Activated naive CD8-positive, alpha-beta T cell (primary cell): ENCODE results near the gene ANKRD44.
"Not testable (repeated sequence)": the region's sequence is repeated elsewhere in the genome, so short reads cannot be mapped to it uniquely, and the experiment has no call there.

ENCODE experiments used
- H3K27ac Mint-ChIP-seq: one replicate; pipeline ENCODE4 v1.8.0; 2021; ENCODE audit warnings: mixed read lengths
- H3K27me3 Mint-ChIP-seq: one replicate; pipeline ENCODE4 v1.8.0; 2021; ENCODE audit warnings: mixed read lengths
- H3K36me3 Mint-ChIP-seq: one replicate; pipeline ENCODE4 v1.8.0; 2021; ENCODE audit warnings: mixed read lengths
- H3K4me1 Mint-ChIP-seq: one replicate; pipeline ENCODE4 v1.8.0; 2021; ENCODE audit warnings: low read depth, mixed read lengths
- H3K4me3 Mint-ChIP-seq: one replicate; pipeline ENCODE4 v1.8.0; 2021; ENCODE audit warnings: mild to moderate bottlenecking, mixed read lengths
- H3K9me3 Mint-ChIP-seq: one replicate; pipeline ENCODE4 v1.8.0; 2021; ENCODE audit warnings: low read depth, mixed read lengths

Gene ANKRD44

DNA sequence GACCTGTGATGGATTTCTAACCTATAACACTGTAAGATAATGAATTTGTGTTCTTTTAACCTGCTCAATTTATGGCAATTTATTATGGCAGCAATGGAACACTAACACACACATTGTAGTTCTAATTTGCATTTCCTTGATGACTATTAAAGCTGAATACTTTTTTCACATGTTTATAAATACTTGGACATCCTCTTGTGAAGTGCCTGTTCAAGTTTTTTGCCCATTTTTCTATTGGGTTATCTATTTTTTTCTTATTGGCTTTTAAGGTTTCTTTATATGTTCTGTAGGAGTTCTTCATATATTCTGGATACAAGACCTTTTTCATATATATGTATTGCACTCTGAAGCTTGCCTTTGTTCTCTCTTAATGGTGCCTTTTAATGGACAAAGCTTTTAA is 255.5 kb downstream of the ANKRD44 start:
- Mint-ChIP-seq H3K36me3 (peaks cover 46% of the 10 kb centered on the region), H3K27ac (peak overlapping the region; percentile 64), H3K4me3 (no peak overlapping the region)

DNA sequence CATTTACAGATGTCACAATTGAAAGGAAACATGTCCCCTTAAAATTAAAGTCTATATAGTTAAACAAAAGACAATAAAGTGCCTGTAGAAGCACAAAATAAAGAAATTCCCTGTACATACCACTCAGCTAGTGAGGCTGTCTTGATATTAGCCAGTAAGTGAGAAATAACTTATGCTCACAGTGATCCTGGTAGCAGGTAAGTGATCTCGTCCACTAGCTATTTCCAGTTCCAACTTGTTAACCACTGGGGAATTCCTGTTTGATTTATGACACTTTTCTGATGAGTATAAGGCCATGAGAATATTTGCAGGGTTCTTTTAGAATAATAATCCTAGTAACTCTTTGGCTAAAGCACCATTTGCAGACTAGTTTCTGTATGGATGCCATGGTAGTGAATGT is 256.1 kb downstream of the ANKRD44 start:
- Mint-ChIP-seq H3K4me3 (no peak overlapping the region), H3K27me3 (no peaks in the 10 kb centered on the region), H3K27ac (peak overlapping the region; percentile 64), H3K9me3 (peaks cover 13% of the 10 kb centered on the region), H3K36me3 (peaks cover 49% of the 10 kb centered on the region), H3K4me1 (peaks cover 17% of the 10 kb centered on the region)

More for the DNA sequence above, 255.5 kb downstream of the ANKRD44 start:
- Mint-ChIP-seq H3K9me3 (peaks cover 13% of the 10 kb centered on the region), H3K27me3 (no peaks in the 10 kb centered on the region), H3K4me1 (peaks cover 16% of the 10 kb centered on the region)

DNA sequence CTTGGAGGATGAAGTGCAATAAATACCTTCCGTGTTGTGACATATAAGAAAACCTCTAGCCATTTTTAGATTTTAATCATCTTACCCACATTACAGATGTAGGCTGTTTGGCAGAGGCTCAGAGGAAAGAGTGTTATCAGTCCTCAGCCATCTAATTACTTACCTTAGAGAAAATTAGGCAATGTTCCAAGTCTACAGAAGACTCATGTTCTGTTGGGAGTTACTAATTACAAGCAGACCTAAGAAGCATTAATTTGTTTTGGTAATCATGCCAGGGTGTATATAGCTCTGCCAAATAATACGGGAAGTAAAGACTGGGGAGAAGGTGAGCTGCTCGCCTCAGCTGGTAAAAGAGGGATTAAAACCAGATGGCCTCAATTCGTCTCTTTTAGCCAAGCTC is 258.2 kb downstream of the ANKRD44 start:
- Mint-ChIP-seq H3K9me3 (peaks cover 13% of the 10 kb centered on the region), H3K27ac (peak overlapping the region; percentile 78), H3K27me3 (no peaks in the 10 kb centered on the region), H3K4me3 (no peak overlapping the region), H3K36me3 (peaks cover 51% of the 10 kb centered on the region), H3K4me1 (peaks cover 17% of the 10 kb centered on the region)

DNA sequence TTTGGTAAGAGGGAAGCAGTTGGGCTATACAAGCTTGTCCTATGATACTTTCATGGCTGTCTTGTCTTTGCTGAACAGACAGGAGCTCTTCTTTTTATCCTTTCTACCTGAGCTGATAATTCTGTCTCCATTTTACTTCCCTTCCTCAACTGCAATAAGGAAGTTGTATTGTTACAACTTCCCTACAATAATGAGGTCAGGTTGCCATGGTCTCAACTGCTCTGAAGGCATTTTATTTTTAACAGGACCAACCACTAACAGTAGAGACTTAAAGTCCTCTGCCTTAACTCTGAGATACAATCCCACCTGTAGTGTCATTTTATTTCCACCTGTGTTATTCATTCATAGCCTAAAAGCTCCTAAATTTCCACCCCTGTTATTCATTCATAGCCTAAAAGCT is 265.5 kb downstream of the ANKRD44 start:
- H3K27ac Mint-ChIP-seq: peak overlapping the region; percentile 82
- no peaks in the 10 kb centered on the region for H3K9me3 Mint-ChIP-seq
- H3K4me3 Mint-ChIP-seq: no peak overlapping the region
- H3K27me3 Mint-ChIP-seq: no peaks in the 10 kb centered on the region
- peaks cover 13% of the 10 kb centered on the region for H3K4me1 Mint-ChIP-seq
- H3K36me3 Mint-ChIP-seq: peaks cover 25% of the 10 kb centered on the region

DNA sequence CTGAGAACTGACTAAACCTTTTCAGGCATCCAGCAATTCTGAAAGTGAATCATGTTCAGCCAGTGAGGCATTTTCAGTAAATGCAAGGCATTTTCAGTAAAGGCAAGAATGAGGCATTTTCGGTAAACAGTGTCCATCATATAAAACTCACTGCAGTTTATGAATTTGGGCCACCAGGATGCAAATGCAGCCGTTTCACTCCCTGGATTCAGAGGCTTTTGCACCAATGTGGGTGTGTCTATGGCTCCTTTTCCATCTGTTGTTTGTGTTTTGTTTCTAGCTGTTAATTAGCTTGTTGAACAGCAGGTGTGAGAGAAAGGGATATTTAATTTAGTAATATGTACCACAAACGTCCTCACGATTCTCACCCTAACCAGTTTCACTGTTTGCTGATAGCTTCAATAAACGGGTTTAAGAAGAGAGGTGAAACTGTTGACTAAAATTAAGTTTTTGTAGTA is 267.8 kb downstream of the ANKRD44 start:
- peaks cover 15% of the 10 kb centered on the region for H3K36me3 Mint-ChIP-seq
- peak overlapping the region; percentile 84 for H3K27ac Mint-ChIP-seq

DNA sequence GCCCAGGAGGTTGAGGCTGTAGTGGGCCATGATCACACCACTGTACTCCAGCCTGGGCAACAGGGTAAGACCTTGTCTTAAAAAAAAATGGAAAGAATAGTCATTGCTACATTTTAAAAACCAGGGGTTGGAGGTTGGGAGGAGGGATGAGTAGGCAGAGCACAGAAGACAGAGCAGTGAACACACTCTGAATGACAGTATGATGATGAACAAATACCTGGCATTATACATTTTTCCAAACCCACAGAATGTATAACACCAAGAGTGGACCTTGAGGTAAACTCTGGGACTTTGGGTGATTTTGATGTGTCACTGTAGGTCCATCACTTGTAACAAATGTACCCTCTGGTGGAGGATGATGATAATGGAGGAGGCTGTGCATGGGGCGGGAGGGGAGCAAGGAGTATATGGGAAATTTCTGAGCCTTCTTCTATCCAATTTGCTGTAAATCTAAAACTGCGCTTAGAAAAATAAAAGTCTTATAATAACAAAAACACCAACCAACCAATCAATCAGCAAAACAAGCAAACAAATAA is 272.6 kb downstream of the ANKRD44 start:
- Mint-ChIP-seq H3K4me1 (peaks cover 59% of the 10 kb centered on the region), H3K27ac (peak overlapping the region; percentile 73)

More for the DNA sequence above, 267.8 kb downstream of the ANKRD44 start:
- peaks cover 26% of the 10 kb centered on the region for H3K4me1 Mint-ChIP-seq
- H3K9me3 Mint-ChIP-seq: no peaks in the 10 kb centered on the region
- H3K27me3 Mint-ChIP-seq: no peaks in the 10 kb centered on the region
- H3K4me3 Mint-ChIP-seq: no peak overlapping the region

DNA sequence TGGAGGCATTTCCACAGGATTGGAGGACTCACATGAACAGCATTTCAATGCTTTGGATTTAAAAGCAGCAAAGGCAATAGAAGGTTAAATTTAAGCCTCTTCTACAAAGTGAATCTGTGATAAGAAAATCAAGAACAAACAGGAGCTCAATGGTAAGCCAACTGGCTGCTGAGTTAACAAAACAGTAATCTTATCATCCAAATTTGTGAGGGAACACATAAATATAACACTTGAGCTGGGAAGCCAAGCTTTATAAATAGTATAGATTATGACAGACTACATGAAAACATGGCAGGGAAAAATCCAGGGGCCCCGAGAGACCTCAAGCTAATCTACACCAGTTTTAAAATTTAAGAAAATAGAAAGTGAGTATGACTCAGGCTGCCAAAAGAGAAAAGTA is 275.6 kb downstream of the ANKRD44 start:
- H3K27ac Mint-ChIP-seq: peak overlapping the region; percentile 92
- H3K9me3 Mint-ChIP-seq: peaks cover 4% of the 10 kb centered on the region
- H3K4me3 Mint-ChIP-seq: no peak overlapping the region
- peaks cover 41% of the 10 kb centered on the region for H3K36me3 Mint-ChIP-seq
- peaks cover 63% of the 10 kb centered on the region for H3K4me1 Mint-ChIP-seq
- no peaks in the 10 kb centered on the region for H3K27me3 Mint-ChIP-seq

More for the DNA sequence above, 272.6 kb downstream of the ANKRD44 start:
- Mint-ChIP-seq H3K36me3 (peaks cover 38% of the 10 kb centered on the region), H3K27me3 (no peaks in the 10 kb centered on the region), H3K4me3 (no peak overlapping the region), H3K9me3 (peaks cover 2% of the 10 kb centered on the region)

DNA sequence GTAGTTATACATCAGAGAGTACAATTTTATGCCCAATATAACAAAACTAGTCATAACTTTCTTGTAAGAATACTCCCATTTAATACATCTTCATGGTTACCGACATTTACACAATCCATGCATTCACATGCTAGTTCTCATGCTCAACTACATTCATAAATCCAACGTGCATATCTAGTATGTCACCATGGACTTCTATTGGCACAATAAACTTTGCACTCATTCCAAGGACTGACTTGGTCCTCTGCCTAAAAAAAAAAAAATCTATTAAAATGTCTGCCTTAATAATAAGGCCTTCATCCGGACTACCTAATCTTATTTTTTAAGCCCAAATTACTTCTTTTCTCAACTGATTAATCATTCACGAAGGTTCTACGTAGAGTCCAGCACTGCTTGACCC is 276.3 kb downstream of the ANKRD44 start:
- Mint-ChIP-seq H3K36me3 (peaks cover 45% of the 10 kb centered on the region), H3K4me3 (no peak overlapping the region), H3K27ac (peak overlapping the region; percentile 92), H3K27me3 (no peaks in the 10 kb centered on the region), H3K4me1 (peaks cover 63% of the 10 kb centered on the region), H3K9me3 (peaks cover 4% of the 10 kb centered on the region)

DNA sequence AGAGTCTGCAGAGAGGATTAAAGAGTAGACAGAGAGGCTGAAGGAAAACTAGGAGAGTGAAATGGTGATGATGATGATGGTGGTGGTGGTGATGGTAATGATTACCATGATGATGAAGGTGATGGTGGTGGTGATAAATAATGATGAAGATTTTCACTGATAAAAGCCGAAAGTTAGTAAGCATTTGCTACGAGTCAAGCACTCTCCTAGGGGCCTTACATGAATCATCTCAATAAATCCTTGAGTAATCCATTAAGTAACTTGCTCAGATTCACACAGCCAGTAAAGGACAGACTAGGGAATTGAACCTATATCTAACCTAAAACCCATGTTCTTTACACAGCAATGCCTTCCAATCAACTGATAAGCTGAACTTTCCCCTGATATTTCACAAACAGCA is 277.4 kb downstream of the ANKRD44 start:
- Mint-ChIP-seq H3K4me1 (peaks cover 60% of the 10 kb centered on the region), H3K36me3 (peaks cover 46% of the 10 kb centered on the region)

DNA sequence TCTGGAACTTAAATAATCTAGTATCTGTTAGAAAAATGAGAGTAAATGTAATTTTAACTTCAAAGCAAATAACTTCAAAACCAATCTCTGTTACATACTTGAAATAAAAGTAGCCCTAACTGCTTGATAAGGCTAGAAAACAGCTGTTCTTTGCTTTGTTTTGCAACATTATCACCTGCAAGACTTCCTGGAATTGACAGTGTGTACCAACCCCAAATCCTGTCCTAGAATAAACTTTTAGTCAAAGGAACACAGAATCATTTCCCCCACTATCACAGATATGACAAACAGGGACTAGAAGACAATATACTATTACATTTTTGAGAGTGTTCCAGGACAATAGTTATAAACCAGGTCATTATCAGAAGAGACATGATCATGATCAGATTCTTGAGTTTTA is 278.8 kb downstream of the ANKRD44 start:
- no peaks in the 10 kb centered on the region for H3K27me3 Mint-ChIP-seq
- H3K36me3 Mint-ChIP-seq: peaks cover 45% of the 10 kb centered on the region
- peaks cover 55% of the 10 kb centered on the region for H3K4me1 Mint-ChIP-seq
- H3K9me3 Mint-ChIP-seq: peaks cover 4% of the 10 kb centered on the region
- H3K4me3 Mint-ChIP-seq: no peak overlapping the region
- H3K27ac Mint-ChIP-seq: peak overlapping the region; percentile 65

More for the DNA sequence above, 277.4 kb downstream of the ANKRD44 start:
- H3K27me3 Mint-ChIP-seq: no peaks in the 10 kb centered on the region
- peaks cover 4% of the 10 kb centered on the region for H3K9me3 Mint-ChIP-seq
- no peak overlapping the region for H3K4me3 Mint-ChIP-seq
- H3K27ac Mint-ChIP-seq: peak overlapping the region; percentile 92

DNA sequence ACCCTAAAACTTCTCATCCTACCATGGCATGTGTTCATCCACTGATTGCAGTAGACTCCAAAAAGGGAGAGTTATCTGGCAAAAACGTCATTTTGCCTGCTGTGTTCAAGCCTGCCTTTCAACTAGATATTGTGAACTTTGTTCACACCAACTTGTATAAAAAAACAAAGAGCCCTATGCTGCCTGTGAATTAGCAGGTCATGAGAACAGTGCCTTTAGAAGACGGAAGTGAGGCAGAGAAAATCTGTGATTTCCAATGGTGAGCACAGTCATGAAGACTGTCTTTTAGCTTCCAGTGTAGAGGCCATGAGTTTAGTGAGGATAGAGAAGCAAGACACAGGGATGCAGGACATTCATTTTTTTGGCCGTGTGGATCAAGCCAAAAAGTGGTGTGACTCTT is 280.5 kb downstream of the ANKRD44 start:
- Mint-ChIP-seq H3K36me3 (peaks cover 42% of the 10 kb centered on the region), H3K27ac (peak overlapping the region; percentile 68), H3K4me1 (peaks cover 42% of the 10 kb centered on the region), H3K9me3 (peaks cover 4% of the 10 kb centered on the region), H3K4me3 (no peak overlapping the region), H3K27me3 (no peaks in the 10 kb centered on the region)

DNA sequence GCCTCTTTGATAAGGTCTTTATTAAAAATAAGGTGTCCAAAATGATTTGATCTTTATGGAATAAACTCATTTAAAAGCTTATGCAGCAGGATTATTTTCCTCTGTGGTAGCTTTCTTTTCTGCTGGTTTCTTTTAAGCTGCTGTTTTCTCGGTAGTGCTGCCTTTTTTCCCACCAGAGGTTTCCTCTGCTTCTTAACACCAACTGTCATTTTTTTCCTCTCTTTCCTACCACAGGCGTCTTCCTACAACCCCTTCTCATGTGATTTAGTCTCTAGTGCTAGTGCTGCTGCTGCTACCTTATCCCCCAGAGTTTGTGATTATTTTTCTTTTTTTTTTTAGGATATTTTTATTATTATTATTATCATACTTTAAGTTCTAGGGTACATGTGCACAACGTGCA is 281.9 kb downstream of the ANKRD44 start:
- Mint-ChIP-seq H3K27me3 (no peaks in the 10 kb centered on the region), H3K4me1 (peaks cover 27% of the 10 kb centered on the region), H3K36me3 (peaks cover 46% of the 10 kb centered on the region), H3K27ac (peak overlapping the region; percentile 58), H3K4me3 (no peak overlapping the region), H3K9me3 (peaks cover 4% of the 10 kb centered on the region)

DNA sequence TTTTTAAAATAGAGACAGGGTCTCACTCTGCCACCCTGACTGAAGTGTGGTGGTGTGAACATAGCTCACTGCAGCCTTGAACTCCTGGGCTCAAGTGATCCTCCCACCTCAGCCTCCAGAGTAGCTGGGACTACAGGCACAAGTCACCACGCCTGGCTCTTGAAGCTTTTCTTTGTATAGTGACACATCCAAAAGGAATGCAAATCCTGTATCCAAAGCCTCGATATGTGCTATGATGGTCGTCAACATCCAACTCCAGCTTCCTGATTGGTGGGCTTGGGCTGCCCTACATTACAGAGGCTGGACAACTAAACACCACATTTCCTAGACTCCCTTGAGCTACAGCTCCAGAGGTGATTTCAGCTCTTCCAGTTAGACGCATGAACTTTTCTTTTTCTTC is 282.4 kb downstream of the ANKRD44 start:
- Mint-ChIP-seq H3K4me1 (peaks cover 23% of the 10 kb centered on the region), H3K9me3 (peaks cover 4% of the 10 kb centered on the region), H3K36me3 (peaks cover 48% of the 10 kb centered on the region), H3K27ac (peak overlapping the region; percentile 58), H3K27me3 (no peaks in the 10 kb centered on the region), H3K4me3 (no peak overlapping the region)

DNA sequence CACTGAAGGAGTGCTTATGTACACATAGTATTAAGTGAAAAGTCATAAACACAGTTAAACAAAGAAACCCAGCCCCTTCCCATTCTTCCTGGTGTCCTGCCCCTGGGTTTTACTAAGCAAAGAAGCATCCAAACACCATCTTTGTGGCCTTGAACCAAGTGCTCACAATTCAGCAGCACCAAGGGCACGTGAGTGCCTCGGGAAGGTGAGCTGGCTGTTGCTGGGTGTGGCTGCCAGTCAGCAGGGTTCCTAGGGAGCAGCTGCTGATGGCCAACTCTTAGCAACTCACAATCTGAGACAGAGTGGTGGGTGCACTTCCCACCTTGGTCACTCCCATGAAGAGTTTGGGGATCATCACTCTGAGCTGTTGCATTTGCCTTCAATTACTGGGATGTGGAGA is 286.4 kb downstream of the ANKRD44 start:
- H3K27me3 Mint-ChIP-seq: no peaks in the 10 kb centered on the region
- H3K4me3 Mint-ChIP-seq: no peak overlapping the region
- H3K27ac Mint-ChIP-seq: peak overlapping the region; percentile 50
- H3K36me3 Mint-ChIP-seq: peaks cover 44% of the 10 kb centered on the region
- H3K9me3 Mint-ChIP-seq: no peaks in the 10 kb centered on the region
- peaks cover 7% of the 10 kb centered on the region for H3K4me1 Mint-ChIP-seq

DNA sequence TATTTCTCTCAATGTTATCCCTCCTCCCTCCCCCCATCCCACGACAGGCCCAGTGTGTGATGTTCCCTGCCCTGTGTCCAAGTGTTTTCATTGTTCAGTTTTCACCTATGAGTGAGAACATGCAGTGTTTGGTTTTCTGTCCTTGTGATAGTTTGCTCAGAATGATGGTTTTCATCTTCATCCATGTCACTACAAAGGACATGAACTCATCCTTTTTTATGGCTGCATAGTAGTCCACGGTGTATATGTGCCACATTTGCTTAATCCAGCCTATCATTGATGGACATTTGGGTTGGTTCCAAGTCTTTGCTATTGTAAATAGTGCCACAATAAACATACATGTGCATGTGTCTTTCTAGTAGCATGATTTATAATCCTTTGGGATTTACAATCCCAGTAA is 289.7 kb downstream of the ANKRD44 start:
- H3K27ac Mint-ChIP-seq, H3K4me3 Mint-ChIP-seq, H3K27me3 Mint-ChIP-seq, H3K4me1 Mint-ChIP-seq, H3K9me3 Mint-ChIP-seq: not testable (repeated sequence)
- peaks cover 37% of the 10 kb centered on the region for H3K36me3 Mint-ChIP-seq

DNA sequence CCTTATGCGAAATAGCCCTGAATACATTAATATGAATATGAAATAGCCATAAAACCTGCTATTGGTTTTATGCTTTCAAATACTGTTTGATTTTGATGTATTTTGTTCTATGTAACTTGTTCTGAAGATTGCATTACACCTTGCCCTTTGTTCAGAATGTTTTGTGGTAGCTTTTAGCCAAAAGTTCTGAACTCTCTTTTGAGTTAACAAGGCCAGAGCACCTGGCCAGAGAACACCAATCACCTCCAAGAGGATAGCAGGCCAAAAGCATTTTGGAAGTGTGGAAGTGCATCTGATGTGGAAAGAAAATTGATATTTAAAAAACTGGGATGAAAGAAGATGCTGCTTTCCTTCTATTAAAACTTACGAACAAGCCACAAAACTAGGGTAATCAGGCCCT is 297.5 kb downstream of the ANKRD44 start:
- peaks cover 16% of the 10 kb centered on the region for H3K36me3 Mint-ChIP-seq
- peaks cover 9% of the 10 kb centered on the region for H3K4me1 Mint-ChIP-seq
- H3K9me3 Mint-ChIP-seq: no peaks in the 10 kb centered on the region
- no peaks in the 10 kb centered on the region for H3K27me3 Mint-ChIP-seq
- H3K4me3 Mint-ChIP-seq: no peak overlapping the region
- no peak overlapping the region for H3K27ac Mint-ChIP-seq
